ENCODE measurements around the gene ESPL1. TPM values are rescaled to one million over a fixed set of nuclear protein-coding genes. Genes with fewer than 3 reads are reported as not detected.
A peak's percentile ranks its signal among the peaks of the same experiment; 100 is the strongest.

ESPL1 gene
- total RNA-seq = 1 to 10 TPM; 1.5 to 5.3 (median 2.1) TPM

DNA sequence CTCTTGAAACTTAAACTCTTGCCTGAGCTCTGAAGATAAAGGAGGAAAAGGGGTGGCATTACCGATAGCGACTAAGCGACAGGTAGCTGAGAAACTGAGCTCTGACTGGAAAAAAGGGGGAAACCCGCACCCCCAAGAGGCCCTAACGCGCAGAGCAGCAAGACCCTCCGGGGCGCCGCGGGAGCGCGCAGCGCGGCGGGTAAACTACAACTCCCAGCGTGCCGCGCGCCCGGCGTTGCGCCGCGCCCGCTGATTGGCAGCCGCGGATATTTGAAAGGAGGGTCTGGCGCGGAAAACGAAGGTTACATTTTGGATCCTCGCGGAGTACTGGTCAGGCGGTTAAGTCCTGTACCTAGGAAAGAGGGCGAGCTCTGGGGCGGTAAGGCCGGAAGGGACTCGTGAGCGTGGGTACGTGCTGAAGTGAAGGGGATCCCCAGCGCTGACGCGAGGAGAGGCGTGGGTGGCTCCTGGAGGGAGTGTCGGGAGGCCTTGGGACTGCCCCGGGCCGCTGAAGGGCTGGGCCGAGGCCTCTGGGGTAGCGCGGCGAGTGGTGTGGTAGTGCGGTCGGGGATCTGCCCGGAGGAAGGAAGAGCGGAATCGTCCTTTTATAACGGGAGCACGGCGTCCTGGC, at the start of gene ESPL1:
ESPL1 (plus strand) TSS at position 301 of the 631 bp plus-strand sequence. CDS start 468 bp downstream, outside the sequence.
- no peaks in the 10 kb centered on the region for H3K36me3 ChIP-seq
- peak within 1 kb of the TSS; percentile 52 to 74 (median 69) for H3K4me3 ChIP-seq
- 1 to 2% methylated on average over 47 to 57 of the region's 58 CpGs for WGBS, 2 donors
- TF ChIP-seq CTCF (IDR thresholded peaks at IDR 0.05) = peak; percentile 24 to 56 (median 32)
- no peak for TF ChIP-seq POLR2A (IDR thresholded peaks at IDR 0.05)
- peak in 1 of 4 donors; percentile 24 for TF ChIP-seq EP300 (IDR thresholded peaks at IDR 0.05)
- peak; percentile 36 to 58 for TF ChIP-seq POLR2AphosphoS5 (IDR thresholded peaks at IDR 0.05)
- ATAC-seq (ENCODE audit: low FRiP score in 2 of 2) = peak; percentile 82 to 97
- H3K27ac ChIP-seq = peak within 1 kb of the TSS; percentile 47 to 80 (median 58)
- no peaks in the 10 kb centered on the region for H3K9me3 ChIP-seq
- H3K4me1 ChIP-seq = peaks cover 8 to 22% (median 16%) of the 10 kb centered on the region in 4 donors
- peak; percentile 75 to 96 for DNase-seq
- H3K27me3 ChIP-seq = no peaks in the 10 kb centered on the region

GRCh38 chr12:53218551-53219291, 49.4 kb upstream of the ESPL1 start:
- Histone ChIP-seq H3K9me3 (no peaks in the 10 kb centered on the region), H3K27ac (peak overlapping the region; percentile 98 to 100 (median 99)), H3K4me3 (peak overlapping the region in 3 of 4 donors; percentile 62 to 83 (median 77)), H3K4me1 (peaks cover 74 to 99% (median 78%) of the 10 kb centered on the region in 4 donors), H3K36me3 (peaks cover 0 to 19% (median 14%) of the 10 kb centered on the region in 4 donors), H3K27me3 (no peaks in the 10 kb centered on the region)
- WGBS, 2 donors = 31 to 37% methylated on average over 10 to 25 of the region's 30 CpGs
- ATAC-seq (ENCODE audit: low FRiP score in 2 of 2) (no peak), DNase-seq (peak in 1 of 2 donors; percentile 83)
- no peak for TF ChIP-seq POLR2A (IDR thresholded peaks at IDR 0.05)
- no peak for TF ChIP-seq EP300 (IDR thresholded peaks at IDR 0.05)

- WGBS, 2 donors = 3 to 5% methylated on average over 21 to 27 of the region's 27 CpGs
- Histone ChIP-seq H3K36me3 (peaks cover 0 to 12% (median 8%) of the 10 kb centered on the region in 4 donors), H3K9me3 (no peaks in the 10 kb centered on the region), H3K27ac (peak overlapping the region; percentile 98 to 100 (median 99)), H3K4me3 (peak overlapping the region; percentile 27 to 83 (median 70)), H3K4me1 (peaks cover 74 to 99% (median 79%) of the 10 kb centered on the region in 4 donors), H3K27me3 (no peaks in the 10 kb centered on the region)
- DNase-seq (peak in 1 of 2 donors; percentile 76), ATAC-seq (ENCODE audit: low FRiP score in 2 of 2) (no peak)
- TF ChIP-seq POLR2A (IDR thresholded peaks at IDR 0.05) (no peak), POLR2AphosphoS5 (IDR thresholded peaks at IDR 0.05) (peak; percentile 31 to 47)
Observed at GRCh38 chr12:53219292-53219955, 48.7 kb upstream of the ESPL1 start.

DNA sequence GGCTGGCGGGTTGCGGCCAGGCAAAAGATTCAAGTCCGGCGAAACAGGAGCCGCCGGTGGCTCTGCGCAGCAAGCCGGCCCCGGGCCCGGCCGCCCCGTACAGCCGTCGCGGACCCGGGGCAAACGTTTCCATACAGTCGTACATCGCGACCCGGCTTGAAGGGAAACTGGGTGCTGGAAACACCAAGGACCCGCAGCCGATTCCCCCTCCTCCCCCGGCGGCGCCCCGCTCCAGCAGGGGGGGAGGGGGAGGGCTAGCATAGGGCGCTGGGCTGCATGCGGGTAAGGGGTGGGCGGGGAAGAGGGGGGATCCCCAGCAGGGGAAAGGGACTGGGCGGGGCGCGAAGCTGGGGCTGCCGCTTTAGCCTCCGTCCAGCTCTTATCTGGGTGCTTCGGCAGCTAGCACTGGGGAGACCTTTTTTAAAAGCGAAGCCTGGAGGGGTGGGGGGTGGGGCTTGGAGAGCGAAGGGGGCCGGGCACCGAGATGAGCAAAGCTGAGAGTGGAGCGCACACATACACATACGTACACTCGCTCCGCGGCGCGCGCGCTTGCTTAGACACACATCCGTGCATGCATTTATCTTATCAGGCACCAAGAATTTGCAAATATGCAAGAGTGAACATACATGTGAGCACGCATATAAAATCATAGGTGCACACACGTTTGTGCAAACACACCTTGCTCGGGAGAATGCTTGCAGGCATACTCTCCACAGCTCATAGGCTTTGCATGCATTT, 48.0 kb upstream of the ESPL1 start:
- peak; percentile 70 to 94 for DNase-seq
- H3K36me3 ChIP-seq = peaks cover 0 to 5% (median under 1%) of the 10 kb centered on the region in 4 donors
- TF ChIP-seq POLR2A (IDR thresholded peaks at IDR 0.05) (peak in 1 of 4 donors; percentile 28), POLR2AphosphoS5 (IDR thresholded peaks at IDR 0.05) (no peak), EP300 (IDR thresholded peaks at IDR 0.05) (no peak), CTCF (IDR thresholded peaks at IDR 0.05) (no peak)
- H3K4me1 ChIP-seq = peaks cover 77 to 99% (median 78%) of the 10 kb centered on the region in 4 donors
- peak overlapping the region; percentile 50 to 83 (median 70) for H3K4me3 ChIP-seq
- ATAC-seq (ENCODE audit: low FRiP score in 2 of 2) = peak; percentile 32 to 45
- WGBS, 2 donors = 0 to 1% methylated on average over 25 to 50 of the region's 53 CpGs
- no peaks in the 10 kb centered on the region for H3K9me3 ChIP-seq
- peak overlapping the region; percentile 98 to 100 (median 99) for H3K27ac ChIP-seq
- no peaks in the 10 kb centered on the region for H3K27me3 ChIP-seq

DNA sequence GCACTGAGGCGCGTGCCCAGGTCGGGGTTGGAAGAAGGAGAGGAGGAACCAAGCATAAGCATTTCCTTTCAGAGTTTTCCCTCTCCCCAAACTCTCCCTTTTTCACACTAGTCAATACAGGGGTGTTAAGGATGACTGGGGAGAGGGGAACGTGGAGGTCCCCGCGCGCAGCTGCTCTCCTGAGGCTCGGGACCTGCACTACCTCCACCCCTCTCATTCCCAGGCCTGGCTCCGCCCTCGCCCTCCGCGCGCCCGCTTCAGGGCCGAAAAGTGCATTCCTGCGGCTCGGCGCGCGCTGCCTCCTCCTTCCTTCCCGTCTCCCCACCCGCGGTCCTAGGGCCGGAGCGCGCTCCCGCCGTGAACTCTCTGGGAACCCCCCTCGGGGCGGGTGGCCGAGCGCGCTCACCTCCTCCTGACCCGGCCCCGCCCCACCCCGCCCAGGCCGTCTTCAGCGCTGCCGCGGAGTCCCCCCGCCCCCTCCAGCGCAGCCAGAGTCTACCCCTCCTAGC, 47.4 kb upstream of the ESPL1 start:
- Histone ChIP-seq H3K4me1 (peaks cover 73 to 99% (median 76%) of the 10 kb centered on the region in 4 donors), H3K27ac (peak overlapping the region; percentile 98 to 100 (median 99)), H3K4me3 (peak overlapping the region; percentile 50 to 83 (median 70)), H3K36me3 (peaks cover 0 to under 1% (median 0%) of the 10 kb centered on the region in 4 donors), H3K9me3 (no peaks in the 10 kb centered on the region), H3K27me3 (no peaks in the 10 kb centered on the region)
- peak; percentile 96 to 98 for DNase-seq
- TF ChIP-seq CTCF (IDR thresholded peaks at IDR 0.05) (no peak), EP300 (IDR thresholded peaks at IDR 0.05) (no peak), POLR2A (IDR thresholded peaks at IDR 0.05) (no peak), POLR2AphosphoS5 (IDR thresholded peaks at IDR 0.05) (no peak)
- 1% methylated on average over 26 to 40 of the region's 42 CpGs for WGBS, 2 donors
- peak; percentile 92 to 93 for ATAC-seq (ENCODE audit: low FRiP score in 2 of 2)
